Fibroblast of skin of right quadriceps (primary cell): ENCODE data around the gene CPAMD8.
A peak's percentile ranks its signal among the peaks of the same experiment; 100 is the strongest.

ENCODE experiments used
- DNase-seq: peaks from one replicate; pipeline ENCODE4 v3.0.0-alpha.2; 2013

Gene CPAMD8

DNA sequence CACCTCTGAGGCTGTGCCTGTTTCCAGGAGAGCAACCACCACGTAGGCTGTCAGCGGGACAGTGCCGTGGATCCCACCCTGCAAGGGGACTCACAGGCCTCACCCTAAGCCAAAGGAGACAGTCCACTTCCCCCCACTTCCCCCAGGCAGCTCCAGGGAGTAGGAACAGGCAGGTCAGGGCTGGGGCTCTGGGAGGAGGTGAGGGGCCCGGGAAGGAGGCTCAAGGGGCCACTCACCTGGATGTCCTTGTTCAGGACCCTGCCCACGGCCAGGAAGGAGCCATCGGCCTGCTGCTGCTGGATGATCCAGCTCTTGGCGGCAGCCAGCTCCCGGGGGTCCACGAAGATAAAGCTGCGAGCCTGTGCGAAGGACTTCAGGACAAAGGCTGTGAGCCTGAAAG is 112.2 kb downstream of the CPAMD8 start:
- DNase-seq: no peak

DNA sequence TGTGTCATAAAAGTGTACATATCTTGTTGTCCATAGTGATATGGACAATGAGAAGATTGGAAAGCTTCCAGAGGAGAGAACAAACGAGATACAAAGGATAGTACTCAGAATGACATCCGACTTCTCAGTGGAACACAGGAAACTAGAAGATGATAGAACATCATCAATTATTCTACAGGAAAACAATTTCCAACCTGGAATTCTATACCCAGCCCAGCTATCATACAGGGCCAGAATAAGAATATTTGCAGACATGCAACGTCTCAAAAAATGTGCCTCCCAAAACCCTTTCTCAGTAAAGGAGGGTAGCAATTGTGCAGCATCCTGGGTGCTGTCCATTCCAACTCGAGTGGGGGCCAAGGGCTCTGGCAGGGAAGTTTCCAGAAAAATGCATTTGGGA is 113.8 kb downstream of the CPAMD8 start:
- DNase-seq: no peak

DNA sequence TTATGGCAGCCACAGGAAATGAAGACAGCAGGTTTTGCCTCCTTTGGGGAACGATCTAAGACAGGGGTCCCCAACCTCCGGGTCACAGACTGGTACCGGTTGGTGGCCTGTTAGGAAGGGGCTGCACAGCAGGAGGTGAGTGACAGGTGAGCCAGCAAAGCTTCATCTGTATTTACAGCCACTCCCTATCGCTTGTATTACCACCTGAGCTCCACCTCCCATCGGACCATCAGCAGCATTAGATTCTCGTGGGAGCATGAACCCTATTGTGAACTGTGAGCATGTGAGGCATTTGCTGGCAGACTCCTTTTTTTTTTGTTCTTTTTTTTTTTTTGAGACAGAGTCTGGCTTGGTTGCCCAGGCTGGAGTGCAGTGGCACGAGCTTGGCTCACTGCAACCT is 115.6 kb downstream of the CPAMD8 start:
- DNase-seq: no peak

DNA sequence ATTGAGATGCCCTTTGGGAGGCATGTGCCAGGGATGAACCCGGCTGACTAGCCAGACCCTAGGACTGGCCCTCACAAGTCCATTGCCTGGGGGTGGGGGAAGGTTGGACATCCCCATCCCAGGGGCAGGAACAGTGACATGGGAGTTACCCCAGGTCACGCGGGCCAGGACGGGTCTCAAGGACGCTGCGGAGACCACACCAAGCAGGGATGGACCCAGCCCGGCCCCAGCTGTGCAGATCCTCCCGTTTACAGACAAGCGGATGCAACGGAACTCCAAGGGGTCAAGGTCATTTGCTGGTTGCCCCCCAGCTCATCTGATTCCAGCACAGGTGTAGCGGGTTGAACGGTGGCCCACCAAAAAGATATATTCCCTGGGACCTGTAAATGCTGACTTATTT is 117.9 kb downstream of the CPAMD8 start:
- DNase-seq: no peak

DNA sequence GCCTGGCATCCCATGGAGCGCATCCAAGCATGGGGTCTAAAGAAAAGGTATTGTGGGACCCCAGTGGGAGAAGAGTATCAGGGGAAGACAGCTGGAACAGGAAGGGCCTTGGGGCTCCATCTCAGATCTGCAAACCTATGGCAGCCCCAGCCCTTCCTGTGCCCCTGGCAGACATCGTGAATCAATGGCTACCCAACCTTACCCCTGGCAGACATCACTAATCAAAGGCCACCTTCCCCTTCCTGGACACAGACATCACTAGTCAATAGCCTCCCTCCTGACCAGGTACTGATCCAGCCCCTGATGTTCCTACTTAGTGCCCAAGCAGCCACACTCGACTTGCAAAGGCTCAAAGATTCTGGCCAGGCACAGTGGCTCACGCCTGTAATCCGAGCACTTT is 122.0 kb downstream of the CPAMD8 start:
- no peak for DNase-seq

DNA sequence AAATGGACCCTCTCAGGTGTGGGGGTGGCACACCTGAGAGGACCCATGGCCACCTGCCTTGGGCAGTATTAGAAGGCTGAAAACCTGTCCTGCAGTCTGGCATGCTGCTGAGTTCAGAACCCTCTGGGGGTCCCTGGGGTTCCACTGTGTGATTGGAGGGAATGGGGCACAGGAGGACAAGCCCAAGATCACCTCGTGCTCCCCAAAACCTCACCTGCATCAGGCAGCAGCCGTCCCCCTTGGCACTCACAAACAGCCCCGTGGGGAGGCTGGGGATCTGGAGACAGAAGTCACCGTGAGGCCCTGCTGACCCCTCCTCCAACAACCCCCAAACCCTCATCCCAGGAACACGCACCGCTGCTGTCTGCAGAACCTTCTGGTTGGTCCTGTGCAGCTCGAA is 123.3 kb downstream of the CPAMD8 start:
- no peak for DNase-seq

DNA sequence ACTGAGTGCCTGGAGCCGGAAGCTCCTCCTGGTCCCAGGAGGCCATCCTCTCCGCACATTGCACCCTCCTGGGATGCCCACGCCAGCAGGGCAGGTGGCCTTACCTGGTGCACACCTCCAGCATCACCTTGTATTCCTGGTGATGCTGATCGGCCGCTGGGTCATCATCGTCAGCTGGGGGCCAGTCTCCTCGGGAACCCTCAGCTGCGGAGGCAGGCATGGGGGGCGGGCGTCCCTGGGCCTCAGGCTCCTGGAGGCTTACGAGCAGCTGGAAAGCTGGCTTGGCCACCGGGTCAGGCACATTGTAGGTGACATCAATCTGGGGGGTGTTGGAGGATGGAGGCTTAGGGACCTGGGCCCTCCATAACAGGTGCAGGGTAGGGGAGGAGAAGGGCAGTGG is 124.1 kb downstream of the CPAMD8 start:
- no peak for DNase-seq

DNA sequence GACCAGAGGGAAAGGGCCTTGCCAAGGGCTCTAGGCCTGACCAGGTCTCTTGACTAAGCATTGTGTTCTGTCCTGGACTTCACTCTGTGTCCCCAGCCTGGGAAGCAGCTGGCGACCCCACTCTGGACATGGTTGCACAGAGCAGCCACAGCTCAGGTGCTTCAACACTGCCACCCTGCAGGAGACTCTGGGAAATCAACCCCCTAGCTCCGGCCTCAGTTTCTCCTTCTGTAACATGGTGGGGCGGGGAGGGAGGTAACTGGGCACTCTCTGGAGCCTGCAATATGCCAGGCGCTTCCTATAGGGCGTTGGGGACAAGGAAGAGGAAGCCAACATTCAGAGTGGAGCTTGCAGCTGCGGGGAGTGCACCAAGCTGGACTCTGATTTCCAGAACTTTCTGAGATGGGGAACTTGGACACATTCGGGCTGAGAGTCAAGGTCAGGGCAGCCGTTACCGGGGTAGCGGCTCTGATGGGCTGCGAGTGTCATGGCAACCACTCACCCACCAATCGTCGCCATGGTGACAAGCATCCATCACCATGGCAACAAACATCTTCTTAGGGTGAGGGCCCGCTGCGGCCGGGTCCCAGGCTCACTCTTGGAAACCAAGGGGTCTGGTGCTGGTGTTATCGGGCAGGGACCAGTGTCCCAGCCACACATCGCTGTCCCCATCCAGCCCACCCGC is 125.0 kb downstream of the CPAMD8 start:
- no peak for DNase-seq

DNA sequence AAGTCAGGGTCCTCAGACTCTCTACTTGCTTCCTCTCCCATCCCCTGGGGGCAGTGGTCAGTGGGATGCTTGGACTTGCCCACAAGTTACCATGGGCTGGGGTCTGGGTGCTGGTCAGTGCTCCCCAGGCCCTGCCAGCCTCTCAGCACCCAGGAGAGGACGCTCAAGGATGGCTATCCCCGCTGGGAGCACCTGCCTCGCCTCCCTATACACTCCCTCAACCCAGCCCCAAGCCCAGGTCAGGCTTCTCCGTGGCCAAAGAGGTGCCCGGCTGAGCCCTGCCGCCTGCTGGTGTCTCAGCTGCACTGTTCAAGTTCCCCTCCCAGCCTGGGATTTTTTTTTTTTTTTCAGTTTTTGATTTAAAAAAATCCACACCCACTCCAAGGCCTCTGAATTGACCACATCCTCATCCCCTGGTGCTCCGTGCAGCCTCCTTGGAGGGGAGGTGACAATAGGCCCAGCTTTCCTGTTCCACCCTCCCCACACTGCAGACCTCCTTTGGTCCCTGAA is 127.0 kb downstream of the CPAMD8 start:
- no peak for DNase-seq

DNA sequence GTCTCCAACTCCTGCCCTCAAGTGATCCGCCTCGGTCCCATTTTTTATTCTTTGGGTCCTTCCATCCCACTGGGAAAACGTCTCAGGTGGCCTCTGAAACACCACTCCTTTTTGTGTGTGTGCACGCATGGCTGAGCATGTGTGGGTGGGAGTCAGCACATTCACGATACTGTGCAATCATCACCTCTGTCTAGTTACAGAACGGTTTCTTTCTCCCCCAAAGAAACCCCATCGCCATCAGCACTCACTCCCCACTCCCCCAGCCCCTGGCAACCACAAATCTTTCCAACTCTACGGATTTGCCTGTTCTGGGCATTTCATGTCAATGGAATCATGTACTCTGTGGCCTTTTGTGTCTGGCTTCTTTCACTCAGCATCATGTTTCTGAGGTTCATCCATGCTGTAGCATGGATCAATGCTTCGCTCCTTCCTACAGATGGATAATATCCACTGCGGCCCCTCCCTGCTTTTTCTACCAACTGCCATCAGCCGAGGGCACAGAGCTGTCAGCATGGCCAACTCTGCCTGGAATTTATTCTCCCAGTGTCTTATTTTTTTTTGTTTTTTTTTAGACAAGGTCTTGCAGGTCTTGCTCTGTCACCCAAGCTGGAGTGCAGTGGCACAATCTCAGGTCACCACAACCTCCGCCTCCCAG is 128.1 kb downstream of the CPAMD8 start:
- no peak for DNase-seq

DNA sequence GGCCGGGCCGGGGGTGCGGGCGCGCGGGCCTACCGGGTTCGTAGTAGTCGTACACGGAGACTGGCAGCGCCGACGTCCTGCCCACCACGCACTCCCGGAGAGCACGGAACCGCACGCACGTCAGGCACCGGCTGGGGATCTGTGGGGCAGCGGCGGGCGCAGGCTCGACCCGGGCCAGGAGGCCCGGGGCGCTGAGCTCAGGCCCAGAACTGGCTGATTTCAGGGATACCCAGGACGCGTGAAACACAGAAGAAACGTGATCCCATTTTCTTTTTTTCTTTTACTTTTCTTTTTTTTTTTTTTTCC is 128.8 kb downstream of the CPAMD8 start:
- DNase-seq: no peak

DNA sequence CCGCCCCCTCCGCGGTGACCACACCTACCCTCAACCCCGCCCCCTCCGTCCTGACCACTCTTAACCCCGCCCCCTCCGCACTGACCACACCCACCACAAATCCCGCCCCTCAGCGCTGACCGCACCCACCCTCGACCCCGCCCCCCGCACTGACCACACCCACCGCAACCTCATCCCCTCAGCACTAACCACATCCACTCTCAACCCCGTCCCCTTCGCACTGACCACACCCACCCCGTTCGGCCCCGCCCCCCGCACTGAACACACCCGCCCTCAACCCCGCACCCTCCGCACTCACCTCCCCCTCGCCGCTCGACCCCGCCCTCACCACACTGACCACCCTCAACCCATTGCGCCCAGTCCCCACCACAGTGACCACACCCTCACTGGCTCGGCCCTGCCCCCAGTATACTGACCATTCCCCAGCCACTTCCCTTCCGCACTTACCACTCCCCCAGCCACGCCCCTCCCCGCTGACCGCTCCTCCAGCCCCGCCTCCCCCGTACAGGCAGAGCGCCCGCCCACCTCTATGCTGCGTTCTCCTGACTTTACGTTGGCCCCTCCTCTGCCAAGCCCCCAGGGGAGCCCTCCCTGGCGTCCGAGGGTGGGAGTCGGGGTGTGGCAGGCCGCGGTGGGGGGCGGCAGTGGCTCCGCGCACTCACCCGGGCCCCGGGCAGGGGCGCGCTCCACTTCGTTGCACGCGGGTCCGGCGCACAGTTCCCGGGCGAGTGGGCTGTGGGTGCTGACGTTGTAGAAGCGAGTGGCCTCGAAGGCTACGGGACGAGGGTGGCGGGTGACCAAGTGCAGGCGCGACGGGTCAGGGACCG is 129.4 kb downstream of the CPAMD8 start:
- DNase-seq: peak; percentile 83

DNA sequence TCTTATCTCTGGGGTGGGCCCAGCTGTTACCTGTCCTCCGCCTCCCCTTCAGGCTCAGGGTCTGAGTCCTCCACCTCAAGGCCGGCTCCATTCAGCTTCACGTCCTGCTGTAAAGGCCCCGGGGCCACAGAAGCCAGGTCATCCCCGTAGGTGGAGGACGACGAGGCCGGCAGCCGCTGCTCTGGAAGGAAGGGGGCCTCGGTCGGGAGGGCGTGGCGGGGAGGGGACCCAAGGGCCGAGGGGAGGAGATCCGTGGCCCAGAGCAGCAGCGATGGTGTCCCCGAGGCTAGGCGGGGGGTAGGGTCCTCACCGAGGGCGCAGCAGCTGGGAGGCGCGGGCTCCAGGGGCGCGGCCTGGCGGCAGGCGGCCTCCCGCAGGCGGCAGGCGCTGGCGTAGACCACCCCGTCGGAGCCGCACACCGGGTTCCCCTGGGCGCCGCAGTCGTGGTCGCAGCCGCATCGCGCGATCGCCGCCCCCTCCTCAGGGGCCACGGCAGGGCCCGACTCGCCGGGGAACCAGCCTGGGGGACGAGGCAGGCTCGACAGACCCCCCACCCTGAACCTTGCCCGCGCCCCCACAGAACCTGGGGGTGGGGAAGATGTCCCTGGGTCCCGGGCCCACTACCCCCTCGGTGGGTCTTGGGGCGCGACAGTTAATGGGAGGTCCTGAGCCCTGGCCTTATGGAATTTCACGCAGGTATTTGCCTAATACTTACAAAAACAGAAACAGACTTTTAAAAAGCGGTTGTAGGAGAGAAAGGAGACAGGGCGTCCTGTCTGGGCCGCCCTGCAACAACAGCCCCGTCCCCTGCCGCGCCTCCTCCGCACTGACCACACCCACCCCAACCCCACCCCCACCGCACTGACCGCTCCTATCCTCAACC is 130.2 kb downstream of the CPAMD8 start:
- DNase-seq: no peak

DNA sequence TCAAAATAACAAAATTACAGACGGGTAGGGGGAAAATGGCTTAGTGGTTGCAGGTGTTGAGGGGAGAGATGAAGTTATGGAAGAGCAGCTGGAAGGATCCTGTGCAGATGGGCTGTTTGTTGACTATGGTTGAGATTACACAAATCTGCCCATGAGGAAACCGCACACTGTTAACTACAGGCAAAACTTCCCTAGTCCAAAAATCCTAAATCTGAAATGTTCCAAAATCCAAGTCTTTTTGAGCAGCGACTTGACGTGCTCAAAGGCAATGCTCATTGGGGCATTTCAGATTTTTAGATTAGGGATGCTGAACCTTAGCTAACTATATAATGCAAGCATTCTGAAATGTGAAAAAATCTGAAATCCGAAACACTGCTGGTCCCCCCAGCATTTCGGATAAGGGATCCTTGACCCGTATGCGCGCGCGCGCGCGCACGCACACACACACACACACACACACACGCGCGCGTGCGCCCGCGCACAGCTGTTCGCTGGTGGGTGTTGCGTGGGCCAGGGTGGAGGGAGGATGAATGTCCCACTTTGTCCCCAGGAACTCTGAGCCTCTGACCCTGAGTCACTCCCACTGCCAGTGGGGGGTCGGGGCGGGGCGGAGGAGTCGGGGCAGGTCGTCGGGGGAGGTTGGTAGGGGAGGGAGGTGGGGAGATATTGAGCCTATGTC is 131.0 kb downstream of the CPAMD8 start:
- no peak for DNase-seq

DNA sequence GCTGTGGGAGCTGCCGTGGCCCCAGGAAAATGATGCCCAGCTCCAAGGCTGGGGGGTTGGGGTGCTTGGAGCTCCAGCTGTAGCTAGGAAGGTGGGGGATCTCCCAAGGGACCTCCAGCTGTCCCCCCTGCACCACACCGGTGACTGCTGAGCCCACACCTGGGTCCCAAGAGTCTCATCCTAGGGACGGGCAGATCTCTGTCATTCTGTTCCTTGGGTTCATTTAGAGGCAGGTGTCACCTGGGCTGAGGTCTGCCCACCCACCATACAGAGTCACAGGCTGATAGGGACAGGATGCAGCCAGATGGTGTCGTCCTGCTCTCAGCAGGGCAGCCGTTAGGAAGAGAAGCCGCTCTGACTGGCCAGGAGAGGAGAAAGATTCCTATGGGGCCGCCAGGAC is 132.5 kb downstream of the CPAMD8 start:
- DNase-seq: no peak

DNA sequence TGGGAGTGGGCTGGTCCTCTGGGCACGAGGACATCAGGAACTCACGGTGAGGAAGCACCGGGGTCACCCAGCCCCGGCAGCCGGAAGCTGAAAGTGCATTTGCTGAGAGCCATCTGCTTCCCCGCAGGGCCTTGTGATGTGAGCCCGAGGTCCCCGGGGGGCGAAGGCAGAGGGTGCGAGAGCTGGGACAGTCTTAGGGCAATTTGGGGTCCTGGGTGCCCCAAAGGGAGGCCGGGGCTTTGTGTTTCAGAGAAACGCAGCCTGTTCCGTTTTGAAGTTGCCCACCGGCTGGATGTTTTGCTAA is 133.0 kb downstream of the CPAMD8 start:
- no peak for DNase-seq

DNA sequence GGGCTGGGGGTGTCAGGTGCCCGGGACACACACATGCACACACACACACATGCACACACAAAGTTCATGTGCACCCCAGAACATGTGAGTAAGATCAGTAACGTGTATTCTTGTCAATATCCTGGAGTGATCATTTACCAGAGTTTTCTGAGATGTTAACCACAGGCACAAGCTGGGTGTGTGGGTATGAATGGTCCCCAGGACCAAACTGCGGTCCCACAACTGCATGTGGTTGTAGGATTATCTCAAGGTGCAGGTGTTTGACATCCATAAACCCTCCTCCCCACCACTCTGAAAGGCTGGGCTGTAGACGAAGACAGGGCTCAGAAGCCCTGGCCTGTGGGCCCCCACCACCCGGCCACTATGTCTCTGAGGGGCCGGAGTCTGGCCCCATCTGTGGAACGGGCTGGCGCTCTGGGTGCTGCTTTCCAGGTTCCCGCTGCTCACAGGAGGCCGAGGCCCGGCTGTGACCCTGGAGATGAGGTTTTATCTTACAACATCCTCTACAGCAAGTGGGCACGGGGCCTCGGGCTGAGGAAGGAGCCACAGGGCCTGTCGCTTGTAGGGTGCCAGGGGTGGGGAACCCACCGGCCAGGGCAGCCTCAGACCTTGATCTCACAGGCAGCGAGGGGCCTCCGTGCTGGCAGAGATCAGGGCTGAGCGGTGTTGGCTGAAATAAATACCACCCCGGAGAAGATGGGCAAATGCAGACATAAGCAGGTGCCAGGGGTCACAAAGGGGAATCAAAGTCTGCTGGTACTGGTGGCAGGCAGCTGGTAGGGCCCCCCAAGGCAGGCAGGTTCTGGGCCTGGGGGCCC is 133.5 kb downstream of the CPAMD8 start:
- no peak for DNase-seq

DNA sequence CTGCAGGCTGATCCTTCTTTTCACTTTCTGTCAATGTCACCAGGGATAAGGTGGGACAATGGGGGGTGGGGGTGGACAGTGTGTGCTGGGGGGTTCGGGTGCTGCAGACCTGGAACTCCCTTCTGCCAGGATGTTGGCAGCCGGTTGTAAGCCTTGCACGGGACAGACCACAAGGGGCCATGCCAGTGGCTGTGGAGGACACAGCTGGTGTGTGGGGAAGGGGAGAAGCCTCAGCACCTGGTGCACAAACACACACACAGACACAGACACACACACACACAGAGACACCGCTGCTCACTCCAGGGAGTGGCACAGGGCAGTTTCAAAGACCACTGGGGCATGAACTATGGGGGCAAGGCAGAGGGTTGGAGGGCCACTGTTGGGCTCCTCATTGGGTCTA is 134.2 kb downstream of the CPAMD8 start:
- no peak for DNase-seq

DNA sequence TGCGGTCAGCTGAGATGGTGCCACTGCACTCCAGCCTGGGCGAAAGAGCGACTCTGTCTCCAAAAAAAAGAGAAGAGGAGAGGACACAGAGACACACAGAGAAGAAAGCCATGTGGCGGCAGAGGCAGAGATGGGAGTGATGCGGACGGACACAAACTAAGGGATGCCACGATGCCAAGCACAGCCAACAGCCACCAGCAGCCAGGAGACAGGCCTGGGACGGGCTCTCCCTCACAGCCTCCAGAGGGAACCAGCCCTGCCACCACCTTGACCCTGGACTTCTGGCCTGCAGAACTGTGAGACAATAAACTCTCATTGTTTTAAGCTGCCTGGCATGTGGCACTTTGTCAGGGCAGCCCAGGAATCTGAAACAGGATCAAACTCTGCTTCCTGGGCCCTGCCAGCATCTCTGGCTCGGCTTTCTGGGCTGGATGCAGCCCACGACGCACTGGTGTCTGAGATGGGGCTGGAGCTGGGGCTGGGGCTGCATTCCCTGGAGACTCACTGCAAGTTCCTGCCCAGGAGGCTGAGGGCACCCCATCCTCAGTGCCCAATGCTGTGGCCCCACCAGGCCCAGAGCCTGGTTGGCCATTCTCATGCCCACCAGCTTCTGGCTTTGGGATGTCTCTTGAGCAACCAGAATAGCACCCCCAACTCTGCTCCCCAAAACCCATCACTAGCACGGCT is 134.8 kb downstream of the CPAMD8 start:
- DNase-seq: no peak

DNA sequence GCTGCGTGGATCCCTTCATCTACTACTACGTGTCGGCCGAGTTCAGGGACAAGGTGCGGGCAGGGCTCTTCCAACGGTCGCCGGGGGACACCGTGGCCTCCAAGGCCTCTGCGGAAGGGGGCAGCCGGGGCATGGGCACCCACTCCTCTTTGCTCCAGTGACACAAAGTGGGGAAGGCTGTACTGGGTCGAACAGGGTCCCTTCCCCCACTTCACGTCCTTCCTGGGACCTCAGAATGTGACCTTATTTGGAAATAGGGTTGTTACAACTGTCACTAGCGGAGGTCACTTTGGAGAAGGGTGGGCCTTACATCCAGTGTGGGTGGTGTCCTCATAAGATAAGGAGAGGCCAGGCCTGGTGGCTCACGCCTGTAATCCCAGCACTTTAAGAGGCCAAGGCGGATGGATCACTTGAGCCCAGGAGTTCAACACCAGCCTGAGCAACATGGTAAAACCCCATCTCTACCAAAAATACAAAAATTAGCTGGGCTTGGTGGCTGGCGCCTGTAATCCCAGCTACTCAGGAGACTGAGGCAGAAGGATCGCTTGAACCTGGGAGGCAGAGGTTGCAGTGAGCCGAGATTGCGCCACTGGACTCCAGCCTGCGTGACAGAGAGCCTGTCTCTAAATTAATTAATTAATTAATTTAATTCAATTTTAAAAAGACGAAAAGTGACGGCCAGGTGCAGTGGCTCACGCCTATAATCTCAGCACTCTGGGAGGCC is 136.0 kb downstream of the CPAMD8 start:
- no peak for DNase-seq
